NCI-H1436 treated with DMSO at 0.1 percent for 48 hours (cell line): Measurements from ENCODE around the gene SLC45A1.

ENCODE experiments used
- DNase-seq: peaks from one replicate; lab custom pipeline; 2025; lab: John Stamatoyannopoulos, UW

SLC45A1 gene

GRCh38 chr1:8311068-8311718, 6.7 kb upstream of the SLC45A1 start:
- no peak for DNase-seq

- DNase-seq = no peak
Observed at GRCh38 chr1:8312235-8313218, 5.4 kb upstream of the SLC45A1 start.

GRCh38 chr1:8313231-8313630, 4.7 kb upstream of the SLC45A1 start:
- DNase-seq = no peak

GRCh38 chr1:8314346-8315280, 3.3 kb upstream of the SLC45A1 start:
- DNase-seq = no peak

GRCh38 chr1:8315573-8316475, 2.1 kb upstream of the SLC45A1 start:
- no peak for DNase-seq

DNA sequence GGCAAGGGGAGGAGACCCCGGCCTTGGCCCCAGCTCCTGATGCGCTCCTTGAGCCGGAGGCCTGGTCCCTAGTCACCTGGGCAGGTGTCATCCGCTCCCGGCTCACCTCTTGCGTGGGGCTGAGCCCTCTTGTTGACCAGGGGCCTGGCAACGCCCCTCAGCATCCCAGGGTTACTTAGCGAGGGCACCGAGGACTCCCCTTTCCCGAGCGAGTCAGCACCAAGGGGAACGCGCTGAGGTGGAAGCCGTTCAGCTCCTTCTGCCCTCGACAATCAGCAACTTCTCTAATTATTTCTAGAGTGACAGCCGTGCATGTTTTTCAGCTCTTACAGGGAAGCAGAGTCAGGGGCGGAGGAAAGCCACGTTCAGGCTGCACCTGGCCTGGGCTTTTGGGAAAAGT, 522 bp downstream of the SLC45A1 start:
- DNase-seq = no peak

- DNase-seq = no peak
Observed at GRCh38 chr1:8321612-8322011, 3.7 kb downstream of the SLC45A1 start.

DNA sequence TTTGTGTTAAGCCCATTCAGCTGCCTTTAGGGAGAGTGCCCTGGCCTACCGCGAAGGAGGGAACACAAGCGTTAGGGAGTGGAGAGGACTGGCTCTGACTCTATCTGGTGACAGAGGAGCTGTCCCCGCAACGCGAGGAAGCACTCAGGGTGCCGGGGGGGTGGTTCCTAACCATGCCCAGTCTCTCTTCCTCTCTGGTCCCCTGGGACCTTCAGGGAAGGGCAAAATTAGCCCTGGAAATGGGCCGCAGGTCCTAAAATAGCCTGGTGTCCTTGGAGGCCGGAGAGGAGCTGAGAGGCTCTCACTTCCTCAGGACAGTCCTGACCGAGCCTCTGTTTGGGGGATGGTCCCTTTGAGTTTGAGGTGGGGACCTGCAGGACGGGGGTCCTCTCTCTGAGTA, 5.8 kb downstream of the SLC45A1 start:
- no peak for DNase-seq

- DNase-seq = no peak
Observed at GRCh38 chr1:8324176-8324810, 6.4 kb downstream of the SLC45A1 start.

- no peak for DNase-seq
Observed at GRCh38 chr1:8325771-8326170, 7.9 kb downstream of the SLC45A1 start.

DNA sequence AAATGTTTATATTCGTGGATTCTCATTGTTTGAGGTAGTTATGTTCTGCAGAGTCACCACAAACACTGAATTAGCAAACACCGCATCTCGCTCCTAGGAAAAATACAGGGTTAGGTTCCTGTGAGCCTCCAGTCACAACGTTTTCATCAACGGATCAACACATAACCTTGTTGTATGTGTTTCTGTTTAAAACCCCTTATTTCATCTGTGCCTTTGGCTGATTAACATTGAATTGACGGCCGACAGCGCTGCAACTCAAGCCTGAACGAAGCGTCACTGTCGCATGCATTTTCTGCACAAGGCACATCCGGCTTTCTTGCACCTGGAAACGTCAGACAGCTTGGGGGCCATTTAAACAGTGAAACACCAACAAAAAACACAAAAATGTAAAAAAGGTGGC, 8.4 kb downstream of the SLC45A1 start:
- DNase-seq = no peak

DNA sequence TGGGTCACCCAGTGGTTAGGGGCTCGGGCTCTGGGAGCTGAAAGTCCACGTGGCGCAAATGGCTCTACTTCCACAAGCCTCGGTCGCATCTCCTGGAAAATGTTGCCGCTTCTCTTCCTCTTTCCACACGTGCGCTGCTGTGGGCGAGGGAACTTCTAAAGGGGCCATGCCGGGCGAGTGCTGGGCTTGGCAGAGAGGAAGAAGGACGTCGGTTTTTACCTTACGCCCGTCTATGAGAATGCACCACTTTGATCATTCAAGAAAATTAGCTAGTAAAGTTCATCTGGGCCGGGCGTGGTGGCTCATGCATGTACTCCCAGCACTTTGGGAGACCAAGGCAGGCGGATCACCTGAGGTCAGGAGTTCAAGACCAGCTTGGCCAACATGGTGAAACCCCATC, 10.4 kb downstream of the SLC45A1 start:
- no peak for DNase-seq

- DNase-seq = no peak
Observed at GRCh38 chr1:8329439-8329838, 11.5 kb downstream of the SLC45A1 start.

- no peak for DNase-seq
Observed at GRCh38 chr1:8329858-8330257, 11.9 kb downstream of the SLC45A1 start.

DNA sequence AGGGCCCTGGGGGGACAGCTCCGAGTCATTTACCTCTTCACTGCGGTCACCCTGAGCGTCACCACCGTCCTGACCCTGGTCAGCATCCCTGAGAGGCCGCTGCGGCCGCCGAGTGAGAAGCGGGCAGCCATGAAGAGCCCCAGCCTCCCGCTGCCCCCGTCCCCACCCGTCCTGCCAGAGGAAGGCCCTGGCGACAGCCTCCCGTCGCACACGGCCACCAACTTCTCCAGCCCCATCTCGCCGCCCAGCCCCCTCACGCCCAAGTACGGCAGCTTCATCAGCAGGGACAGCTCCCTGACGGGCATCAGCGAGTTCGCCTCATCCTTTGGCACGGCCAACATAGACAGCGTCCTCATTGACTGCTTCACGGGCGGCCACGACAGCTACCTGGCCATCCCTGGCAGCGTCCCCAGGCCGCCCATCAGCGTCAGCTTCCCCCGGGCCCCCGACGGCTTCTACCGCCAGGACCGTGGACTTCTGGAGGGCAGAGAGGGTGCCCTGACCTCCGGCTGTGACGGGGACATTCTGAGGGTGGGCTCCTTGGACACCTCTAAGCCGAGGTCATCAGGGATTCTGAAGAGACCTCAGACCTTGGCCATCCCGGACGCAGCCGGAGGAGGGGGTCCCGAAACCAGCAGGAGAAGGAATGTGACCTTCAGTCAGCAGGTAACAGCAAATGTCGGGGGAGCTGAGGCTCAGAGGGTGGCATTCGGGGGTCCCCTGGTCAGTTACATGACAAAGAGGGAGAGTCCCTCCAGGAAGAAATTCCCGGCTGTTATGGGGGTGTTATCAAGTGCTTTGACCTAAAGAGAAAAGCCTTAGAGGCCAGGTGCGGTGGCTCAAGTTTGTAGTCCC, 12.6 kb downstream of the SLC45A1 start:
- DNase-seq = no peak

GRCh38 chr1:8332806-8333205, 14.9 kb downstream of the SLC45A1 start:
- DNase-seq = no peak

- no peak for DNase-seq
Observed at GRCh38 chr1:8333246-8333987, 15.5 kb downstream of the SLC45A1 start.

GRCh38 chr1:8334106-8334851, 16.4 kb downstream of the SLC45A1 start:
- no peak for DNase-seq
